Urinary bladder (tissue), 4 donors: ENCODE measurements around the gene C5orf15. TPM values are rescaled to one million over a fixed set of nuclear protein-coding genes. Genes with fewer than 3 reads are reported as not detected.

Experiments used
- DNase-seq: peaks from one replicate; pipeline ENCODE4 v3.0.0-alpha.2; 2015; ENCODE audit errors: extremely low spot score
- H3K27ac ChIP-seq: one replicate; pipeline ENCODE4 v1.5.1; 2013; ENCODE audit warnings: low read depth, mild to moderate bottlenecking, moderate library complexity
- H3K36me3 ChIP-seq: one replicate; pipeline ENCODE4 v1.6.1; 2013; ENCODE audit warnings: mild to moderate bottlenecking, moderate library complexity; ENCODE audit not compliant: insufficient read depth
- H3K4me1 ChIP-seq: one replicate; pipeline ENCODE4 v1.6.1; 2013; ENCODE audit warnings: mild to moderate bottlenecking, moderate library complexity; ENCODE audit not compliant: insufficient read depth
- H3K4me3 ChIP-seq: one replicate; pipeline ENCODE4 v1.5.1; 2013; ENCODE audit warnings: low read depth, low read length
- WGBS: extraction: QIAGEN DNeasy Blood & Tissue Kit; methylation state at CpG from one replicate; pipeline ENCODE4 v1.1.7; 2013; 5-methylcytosine and 5-hydroxymethylcytosine counted together
- polyA plus RNA-seq: library from polyadenylated mRNA; stranded (reverse); fragments of 200-250 nt; gene quantifications from one replicate; pipeline ENCODE4 v1.2.3, GENCODE V29; 2013
- total RNA-seq: library from RNA; depleted of rRNA; stranded (reverse); fragments of >200 nt; gene quantifications from one replicate; pipeline ENCODE4 v1.2.3, GENCODE V29; 2014
- donor health status: healthy with polysubstance abuse.
- donor health status: healthy.

C5orf15 gene
- total RNA-seq (81.7 TPM), polyA plus RNA-seq (39.8 TPM)

DNA sequence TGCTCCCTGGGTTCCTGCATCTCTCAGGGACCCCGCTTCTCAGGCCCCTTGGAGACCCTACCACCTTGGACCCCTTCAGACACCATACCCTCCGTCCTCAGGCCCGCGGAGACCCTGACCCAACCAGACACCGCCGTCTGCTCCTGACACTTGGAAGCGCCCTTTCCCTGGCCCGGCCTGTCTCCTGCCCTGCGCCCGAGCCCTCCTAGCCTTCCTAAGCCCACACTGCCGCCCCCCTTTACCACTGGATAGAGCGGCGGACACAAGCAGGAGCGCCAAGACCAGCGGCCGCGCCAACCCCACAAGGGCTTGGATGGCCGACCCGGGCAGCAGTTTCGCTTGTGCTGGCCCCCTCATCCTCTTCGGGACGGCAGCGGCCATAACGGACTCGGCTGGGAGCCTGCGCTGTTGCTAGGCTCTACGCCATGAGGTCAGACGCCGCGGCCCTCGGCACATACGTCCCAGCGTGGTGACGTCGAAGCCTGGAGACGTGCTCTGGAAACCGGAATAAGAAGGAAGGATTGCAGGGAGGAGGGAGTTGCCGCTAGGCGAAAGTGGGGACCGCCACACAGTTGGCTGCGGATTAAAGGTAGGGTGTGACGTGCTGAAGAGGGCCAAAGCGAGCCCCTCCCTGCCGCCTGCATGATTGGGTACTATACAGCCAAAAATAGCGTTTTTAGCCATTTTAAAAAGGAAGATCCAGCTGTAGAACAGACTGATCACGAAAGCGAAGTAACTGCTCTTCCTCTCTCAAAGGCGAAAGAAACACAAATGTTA lies at the start of gene C5orf15:
Gene C5orf15, minus strand, starts transcription at position 422 of the 777 bp plus-strand sequence. Its CDS starts 41 bp downstream, at position 381.
- peak within 1 kb of the TSS; percentile 82 for H3K27ac ChIP-seq
- H3K4me3 ChIP-seq, result peak within 1 kb of the TSS; percentile 65
- H3K4me1 ChIP-seq, result no peaks in the 10 kb centered on the region
- WGBS, result under 1% methylated on average over 48 of the region's 48 CpGs
- no peaks in the 10 kb centered on the region for H3K36me3 ChIP-seq
- peak; percentile 93 for DNase-seq

DNA sequence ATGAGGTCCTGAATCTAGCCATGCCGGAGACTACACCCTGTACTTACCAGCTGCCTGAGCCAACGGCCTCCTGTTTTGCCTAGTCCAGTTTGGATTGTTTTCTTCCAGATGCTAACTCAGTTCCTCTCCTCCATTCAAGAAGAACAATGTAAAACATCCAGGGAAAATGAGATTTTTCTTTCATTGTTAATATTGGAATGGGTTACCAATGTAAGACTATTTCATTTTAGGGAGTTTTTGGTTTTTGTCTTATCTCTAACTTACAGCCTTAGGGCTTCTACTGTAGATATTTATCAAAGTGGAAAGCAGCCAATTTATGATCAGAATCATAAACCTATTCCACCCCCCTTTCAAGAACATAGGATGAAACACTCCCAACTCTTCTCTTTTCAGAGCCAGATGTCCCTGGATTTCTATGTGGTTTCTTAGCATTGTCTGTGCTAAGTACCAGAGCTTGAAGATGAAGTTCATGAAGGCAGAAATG lies 39.9 kb upstream of the C5orf15 start:
- no peak for DNase-seq
- 42% methylated on average over 2 of the region's 2 CpGs for WGBS
- Histone ChIP-seq H3K4me3 (no peak overlapping the region), H3K36me3 (no peaks in the 10 kb centered on the region), H3K4me1 (no peaks in the 10 kb centered on the region), H3K27ac (no peak overlapping the region)

DNA sequence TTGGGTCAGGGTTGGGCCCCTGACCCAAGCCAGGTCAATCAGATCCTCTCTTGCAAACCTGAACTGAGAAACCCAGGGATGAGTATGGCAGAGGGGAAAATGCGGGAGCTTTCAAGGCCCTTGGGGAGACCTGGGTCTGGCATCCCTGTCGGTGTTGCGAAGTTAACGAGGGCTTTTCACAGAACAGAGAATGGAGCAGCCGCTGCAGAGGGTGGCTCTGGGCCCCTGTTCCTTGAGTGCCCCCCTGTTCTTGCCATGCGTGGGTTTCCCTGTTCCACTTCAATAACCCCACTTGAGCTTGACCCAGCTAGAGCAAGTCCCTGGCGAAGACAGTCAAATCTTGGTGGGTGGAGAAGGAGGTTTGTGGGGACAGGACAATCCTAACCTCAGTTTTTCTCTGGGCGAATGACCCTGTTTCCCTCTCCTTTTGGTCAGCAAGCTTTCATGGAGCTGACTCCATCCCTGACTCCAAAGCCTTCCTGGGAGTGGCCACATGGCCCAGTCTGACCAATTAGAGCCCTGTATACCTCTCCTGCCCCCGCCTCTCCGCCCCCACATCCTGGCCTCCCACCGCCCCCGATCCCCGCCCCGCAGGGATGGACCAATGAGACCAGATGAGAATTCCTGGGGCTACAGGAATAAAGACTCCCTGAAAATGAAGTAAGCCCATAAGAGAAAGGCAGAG lies 39.3 kb upstream of the C5orf15 start:
- DNase-seq, result no peak
- H3K4me3 ChIP-seq, result no peak overlapping the region
- H3K27ac ChIP-seq, result no peak overlapping the region
- WGBS, result 71% methylated on average over 14 of the region's 14 CpGs
- H3K4me1 ChIP-seq, result no peaks in the 10 kb centered on the region
- H3K36me3 ChIP-seq, result no peaks in the 10 kb centered on the region

DNA sequence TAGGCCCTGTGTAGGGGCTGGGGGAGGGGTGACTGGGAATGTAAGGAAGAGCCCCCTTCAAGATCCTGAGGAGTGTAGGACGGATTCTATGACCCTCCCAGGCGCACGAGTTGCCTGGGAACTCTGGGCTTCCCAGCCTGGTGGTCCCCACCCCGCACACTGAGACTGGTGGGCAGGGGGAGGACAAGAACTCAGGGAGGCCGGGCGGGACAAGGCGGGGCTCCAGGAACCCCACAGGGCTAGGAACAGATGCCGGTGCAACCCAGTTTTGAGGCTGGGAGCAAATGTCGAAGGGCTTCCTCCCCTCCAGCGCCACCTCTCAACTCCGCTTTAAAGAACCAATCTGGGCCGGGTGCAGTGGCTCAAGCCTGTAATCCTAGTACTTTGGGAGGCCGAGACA lies 37.7 kb upstream of the C5orf15 start:
- WGBS, result 82% methylated on average over 13 of the region's 13 CpGs
- no peak for DNase-seq
- H3K4me3 ChIP-seq, result no peak overlapping the region

DNA sequence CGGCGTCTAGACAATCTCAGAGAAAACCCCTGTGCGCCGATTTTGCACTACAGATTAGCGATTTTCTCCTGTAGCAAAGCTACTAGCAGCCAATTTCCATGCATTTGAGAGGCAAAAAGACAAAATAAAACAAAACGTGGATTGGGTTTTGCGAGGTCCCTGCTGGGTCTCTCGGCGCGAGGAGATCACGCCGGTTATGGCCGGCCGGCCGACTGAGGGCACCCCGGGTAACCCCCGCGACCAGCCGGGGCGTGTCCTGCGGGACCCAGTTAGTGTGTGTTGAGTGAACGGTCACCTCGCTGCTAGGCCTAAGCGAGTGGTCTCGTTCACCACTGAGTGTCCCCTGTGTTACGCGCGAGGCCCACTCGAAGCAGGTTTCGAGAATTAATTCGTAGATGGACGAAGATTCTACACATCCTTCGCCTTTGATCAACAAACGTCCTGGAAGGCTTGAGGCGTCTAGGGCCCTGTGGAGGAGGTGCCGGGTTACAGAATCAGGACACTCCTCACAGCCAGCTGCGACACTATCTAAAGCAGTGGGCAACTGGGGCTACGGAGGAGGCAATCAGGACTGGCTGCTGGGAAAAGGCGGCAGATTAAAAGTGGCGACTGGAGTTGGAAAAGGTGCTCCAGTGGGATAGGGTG lies 37.1 kb upstream of the C5orf15 start:
- no peaks in the 10 kb centered on the region for H3K36me3 ChIP-seq
- peak overlapping the region; percentile 89 for H3K4me3 ChIP-seq
- peak overlapping the region; percentile 95 for H3K27ac ChIP-seq
- no peak for DNase-seq
- 9% methylated on average over 40 of the region's 40 CpGs for WGBS
- H3K4me1 ChIP-seq, result no peaks in the 10 kb centered on the region

More for the DNA sequence above, 37.7 kb upstream of the C5orf15 start:
- peak overlapping the region; percentile 95 for H3K27ac ChIP-seq
- H3K36me3 ChIP-seq, result no peaks in the 10 kb centered on the region
- no peaks in the 10 kb centered on the region for H3K4me1 ChIP-seq

DNA sequence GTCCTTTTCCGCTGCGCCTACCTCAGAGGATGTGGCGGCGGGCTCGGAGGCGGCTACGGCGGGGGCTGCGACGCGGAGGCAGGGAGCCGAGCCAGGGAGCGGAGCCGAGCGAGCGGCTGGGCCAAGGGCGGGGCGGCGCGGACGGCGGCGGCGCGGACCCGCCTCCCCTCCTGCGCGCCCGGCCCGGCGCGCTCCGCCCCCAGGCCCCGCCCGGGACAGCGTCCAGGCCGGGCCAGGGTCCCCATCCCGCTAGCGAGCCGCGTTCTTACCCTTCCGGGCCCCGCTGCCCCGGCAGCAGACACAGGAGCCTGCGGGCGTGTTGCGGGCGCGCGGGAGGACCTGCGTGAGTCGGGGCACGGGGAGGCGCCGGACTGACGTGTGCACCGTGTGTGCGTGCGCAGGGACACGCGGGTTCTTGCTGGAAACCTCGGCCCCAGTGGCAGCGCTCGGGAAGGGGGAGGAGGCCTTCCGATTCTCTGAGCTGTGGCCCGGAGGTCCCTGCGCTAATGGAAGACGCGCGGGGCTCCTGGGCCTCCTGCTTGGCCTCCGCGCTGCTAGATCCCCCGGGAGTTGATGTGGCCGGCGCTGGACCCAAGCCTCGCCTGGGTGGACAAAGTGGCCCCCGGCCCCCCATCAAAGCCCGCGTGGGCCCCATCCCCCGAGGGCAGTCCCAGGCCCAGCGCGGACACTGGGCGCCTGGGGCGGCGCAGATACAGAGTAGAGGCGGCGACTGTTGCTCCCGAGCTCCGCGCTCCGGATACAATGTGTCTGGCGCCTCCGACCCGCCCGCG lies 36.4 kb upstream of the C5orf15 start, which contains the start of gene VDAC1:
Gene VDAC1, minus strand, starts transcription at position 350 of the 791 bp plus-strand sequence. CDS start 11,963 bp downstream, outside the sequence.
- no peaks in the 10 kb centered on the region for H3K4me1 ChIP-seq
- peak within 1 kb of the TSS; percentile 99 for H3K27ac ChIP-seq
- no peaks in the 10 kb centered on the region for H3K36me3 ChIP-seq

DNA sequence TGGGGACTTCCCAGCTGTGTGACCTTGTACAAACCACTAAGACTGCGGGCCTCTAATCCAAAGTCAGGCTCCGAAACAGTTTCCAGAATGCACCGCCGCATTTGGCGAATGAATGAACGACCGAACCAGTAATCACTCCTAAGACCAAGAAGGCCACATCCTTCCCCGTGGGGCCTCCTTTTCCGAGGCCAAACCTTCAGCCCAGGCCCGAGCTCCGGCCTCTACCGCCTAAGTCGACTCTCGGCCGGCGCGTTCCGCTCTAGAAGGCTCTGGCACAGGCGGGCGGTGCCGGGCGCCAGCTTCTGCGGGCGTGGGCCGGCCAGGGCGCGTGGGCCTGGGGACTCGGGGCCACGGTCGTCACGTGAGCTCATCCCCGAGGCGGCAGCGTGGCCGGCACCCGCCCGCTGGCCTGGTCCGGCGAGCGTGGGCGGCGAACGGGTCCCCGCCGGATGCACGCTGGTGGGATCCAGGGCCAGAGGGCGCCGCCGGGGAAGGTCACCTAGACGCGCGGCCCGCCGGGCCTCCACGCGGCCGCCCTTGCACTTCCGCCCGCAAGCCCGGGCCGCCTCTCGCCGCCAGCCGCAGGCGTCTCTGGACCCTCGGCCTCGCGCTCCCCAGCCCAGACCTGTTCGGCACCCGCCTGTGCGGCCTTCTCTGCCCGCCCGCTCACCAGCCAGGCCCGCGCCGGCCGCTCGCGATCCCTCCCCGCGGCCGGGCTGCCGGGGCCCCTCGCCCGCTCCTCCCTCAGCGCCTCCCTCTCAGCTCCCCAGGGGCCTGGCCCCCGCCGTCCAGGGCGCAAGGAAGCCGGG lies 35.6 kb upstream of the C5orf15 start:
- Histone ChIP-seq H3K4me3 (peak overlapping the region; percentile 89), H3K36me3 (no peaks in the 10 kb centered on the region), H3K4me1 (no peaks in the 10 kb centered on the region), H3K27ac (peak overlapping the region; percentile 99)
- under 1% methylated on average over 90 of the region's 90 CpGs for WGBS
- DNase-seq, result no peak

More for the DNA sequence above, 36.4 kb upstream of the C5orf15 start, which contains the start of gene VDAC1:
- under 1% methylated on average over 96 of the region's 96 CpGs for WGBS
- peak; percentile 66 for DNase-seq
- H3K4me3 ChIP-seq, result peak within 1 kb of the TSS; percentile 89

DNA sequence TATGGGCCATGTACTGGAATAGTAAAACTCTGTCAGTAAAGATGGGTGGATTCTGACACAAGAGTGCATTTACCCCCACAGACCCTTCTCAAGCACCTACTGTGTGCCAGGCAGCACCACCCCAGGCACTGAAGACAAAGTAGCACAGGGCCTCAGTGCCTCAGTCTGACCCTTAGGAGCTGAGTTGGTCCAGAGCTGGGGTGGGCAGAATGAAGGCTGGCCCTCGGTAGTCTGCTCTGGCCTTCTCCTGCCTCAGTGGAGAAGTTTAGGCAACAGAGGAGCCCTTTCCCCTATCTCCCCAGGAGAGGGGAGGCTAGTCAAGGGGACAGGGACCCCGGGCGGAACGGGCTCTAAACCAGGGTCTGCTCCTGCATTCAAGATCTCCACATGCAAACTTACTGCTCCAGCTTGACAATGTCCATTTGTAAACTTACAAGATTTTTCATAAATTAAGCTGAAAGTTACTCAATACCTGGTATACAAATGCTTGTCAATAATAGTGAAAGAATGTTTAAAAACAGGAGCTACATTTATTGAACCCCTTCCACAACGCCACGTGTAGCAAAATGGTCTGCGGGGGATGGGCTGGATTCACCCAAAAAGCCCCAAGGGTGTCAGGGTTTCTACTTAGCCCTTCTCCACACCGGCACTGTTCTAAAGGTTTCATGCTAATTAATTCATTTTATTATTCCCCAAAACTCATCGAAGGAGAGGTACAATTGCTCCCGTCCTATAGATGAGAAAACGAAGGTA lies 34.8 kb upstream of the C5orf15 start:
- Histone ChIP-seq H3K4me1 (no peaks in the 10 kb centered on the region), H3K4me3 (peak overlapping the region; percentile 89), H3K36me3 (no peaks in the 10 kb centered on the region), H3K27ac (no peak overlapping the region)
- 18% methylated on average over 11 of the region's 11 CpGs for WGBS
- no peak for DNase-seq

DNA sequence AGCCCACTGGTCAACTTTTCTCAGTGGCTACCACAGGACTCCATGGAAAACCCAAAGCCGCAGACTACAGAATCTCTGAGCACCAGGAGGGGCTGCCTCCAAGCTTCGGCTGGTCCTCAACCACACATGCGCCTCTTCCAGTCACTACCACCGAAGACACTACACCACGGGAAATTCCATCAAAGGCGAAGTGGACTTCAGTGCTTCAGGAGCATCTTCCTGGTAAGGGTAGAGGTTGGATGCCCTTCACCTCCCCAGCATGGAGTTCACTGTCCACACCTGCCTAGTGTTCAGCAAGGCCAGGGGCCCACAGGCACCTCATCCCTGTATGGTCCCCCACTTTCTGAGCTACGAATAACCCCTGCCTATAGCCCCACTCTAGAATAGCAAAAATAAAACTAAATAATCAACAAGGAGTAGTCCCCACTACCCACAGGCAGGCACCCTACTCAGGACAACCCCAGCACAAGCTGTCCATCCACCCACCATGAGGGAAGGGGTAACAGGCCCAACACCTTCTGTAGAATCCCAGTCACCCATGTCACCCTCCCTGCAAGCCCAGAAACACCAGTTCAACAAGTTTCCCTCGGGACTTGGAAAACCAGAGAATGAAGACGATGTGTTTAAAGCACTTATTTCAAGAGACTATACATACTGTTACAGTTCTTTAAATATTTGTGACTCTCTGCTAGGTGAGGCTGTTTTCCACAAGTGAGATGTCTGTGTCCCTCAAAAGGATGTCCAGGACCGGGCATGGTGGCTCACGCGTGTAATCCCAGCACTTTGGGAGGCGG lies 33.7 kb upstream of the C5orf15 start:
- no peak for DNase-seq
- 88% methylated on average over 13 of the region's 13 CpGs for WGBS
- H3K4me1 ChIP-seq, result no peaks in the 10 kb centered on the region
- H3K4me3 ChIP-seq, result no peak overlapping the region
- no peak overlapping the region for H3K27ac ChIP-seq
- no peaks in the 10 kb centered on the region for H3K36me3 ChIP-seq

DNA sequence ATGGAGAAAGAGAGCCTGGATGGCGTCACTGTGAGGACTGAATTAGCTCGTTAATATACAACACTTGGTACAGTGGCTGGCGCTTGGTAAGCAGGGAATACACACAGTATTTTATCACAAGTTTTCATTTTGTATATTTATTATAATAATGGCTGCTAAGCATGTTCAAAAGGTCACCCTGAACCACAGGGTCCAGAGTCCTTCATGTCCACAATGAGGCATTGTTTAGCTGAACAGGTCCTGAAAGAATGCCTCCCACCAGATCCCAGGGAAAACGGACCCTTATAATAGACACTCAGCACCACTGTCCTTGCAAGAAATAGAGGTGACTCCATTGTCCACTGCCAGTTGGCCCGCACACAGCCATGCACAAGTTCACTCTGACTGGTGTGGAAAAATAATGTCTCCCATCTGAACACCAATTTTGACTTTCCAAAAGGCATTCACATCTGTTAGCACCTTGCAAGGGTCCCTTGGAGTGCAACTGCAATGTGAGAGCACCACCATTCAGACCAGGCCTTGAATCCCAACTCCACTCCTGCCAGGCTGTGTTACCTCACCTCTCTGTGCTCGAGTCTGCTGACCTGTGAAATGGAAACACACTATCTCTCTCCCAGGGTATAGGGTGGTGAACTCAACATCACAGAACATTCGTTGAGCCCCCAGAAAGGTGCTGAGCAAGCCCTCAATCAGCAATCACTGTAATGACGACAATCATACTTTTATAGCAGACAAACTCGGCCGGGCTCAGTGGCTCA lies 32.5 kb upstream of the C5orf15 start:
- no peak overlapping the region for H3K4me3 ChIP-seq
- DNase-seq, result no peak
- H3K27ac ChIP-seq, result no peak overlapping the region
- H3K36me3 ChIP-seq, result no peaks in the 10 kb centered on the region
- WGBS, result 90% methylated on average over 10 of the region's 10 CpGs
- H3K4me1 ChIP-seq, result no peaks in the 10 kb centered on the region

DNA sequence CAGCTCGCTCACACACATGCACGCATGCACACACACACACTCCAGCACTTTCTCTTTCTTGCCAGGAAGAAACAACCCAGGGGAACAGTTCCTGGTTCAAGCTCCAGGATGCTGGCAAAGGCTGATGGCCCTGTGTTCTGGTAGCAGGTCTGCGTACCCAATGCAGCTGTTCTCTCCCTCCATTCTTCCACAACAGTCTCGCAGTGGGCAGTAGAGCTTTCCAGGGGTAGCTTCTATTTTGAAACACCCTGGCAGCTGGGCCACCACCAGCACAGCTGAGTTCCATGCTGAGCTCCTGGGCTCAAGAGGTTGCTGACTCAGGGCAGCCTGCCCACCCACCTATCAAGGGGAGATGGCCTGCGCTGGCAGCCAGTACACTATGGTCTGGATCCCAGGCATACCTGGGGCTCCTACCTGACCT lies 31.7 kb upstream of the C5orf15 start:
- no peak for DNase-seq
- WGBS, result 92% methylated on average over 5 of the region's 5 CpGs
- H3K4me1 ChIP-seq, result no peaks in the 10 kb centered on the region
- no peak overlapping the region for H3K4me3 ChIP-seq
- no peak overlapping the region for H3K27ac ChIP-seq
- no peaks in the 10 kb centered on the region for H3K36me3 ChIP-seq
